SU-DHL-6 (cell line): ENCODE results near the gene NAA38.

Experiments
- H2AFZ ChIP-seq: fragments of 200-600 bp; sonication (generic); 2 replicates; pipeline ENCODE4 v1.6.1; 2014; ENCODE audit warnings: low read depth, mild to moderate bottlenecking, moderate library complexity, mixed read lengths, antibody characterized with exemption, low read length; ENCODE audit not compliant: severe bottlenecking
- H3F3A ChIP-seq: fragments of 200-600 bp; shearing (Covaris generic); 2 replicates; pipeline ENCODE4 v1.6.0; 2016; ENCODE audit warnings: antibody characterized with exemption, mild to moderate bottlenecking; ENCODE audit not compliant: insufficient read depth
- H3K27ac ChIP-seq: fragments of 200-600 bp; sonication (generic); 2 replicates; pipeline ENCODE4 v1.5.1; 2016; ENCODE audit warnings: low read depth, mild to moderate bottlenecking, low read length, moderate library complexity, mixed read lengths
- H3K27me3 ChIP-seq: fragments of 200-600 bp; sonication (generic), shearing (Covaris generic); 2 replicates; pipeline ENCODE4 v1.6.0; 2014; ENCODE audit warnings: mild to moderate bottlenecking, low read length
- H3K36me3 ChIP-seq: fragments of 200-600 bp; sonication (generic); 2 replicates; pipeline ENCODE4 v1.6.1; 2014; ENCODE audit warnings: mild to moderate bottlenecking, low read length, mixed read lengths
- H3K4me2 ChIP-seq: fragments of 300-600, 200-600 bp; shearing (Covaris generic), sonication (generic); 2 replicates; pipeline ENCODE4 v1.6.0; 2014; ENCODE audit warnings: low read length, low read depth, mild to moderate bottlenecking; ENCODE audit not compliant: poor library complexity, severe bottlenecking
- H3K4me3 ChIP-seq: fragments of 200-600 bp; sonication (generic); 2 replicates; pipeline ENCODE4 v1.5.1; 2014; ENCODE audit warnings: antibody characterized with exemption, low read length, mild to moderate bottlenecking, mixed read lengths; ENCODE audit not compliant: insufficient read depth, poor library complexity, severe bottlenecking
- H3K79me2 ChIP-seq: fragments of 200-600 bp; sonication (generic); 2 replicates; pipeline ENCODE4 v1.6.1; 2014; ENCODE audit warnings: mild to moderate bottlenecking, low read length, moderate library complexity; ENCODE audit not compliant: insufficient read depth
- H3K9ac ChIP-seq: fragments of 200-600 bp; sonication (generic); 2 replicates; pipeline ENCODE4 v1.7.0; 2014; ENCODE audit warnings: mild to moderate bottlenecking, low read length
- H3K9me2 ChIP-seq: fragments of 200-600 bp; sonication (generic); replicated peaks from 2 replicates; pipeline ENCODE4 v1.6.1; 2014; ENCODE audit warnings: low read length; ENCODE audit not compliant: insufficient read depth
- H3K9me3 ChIP-seq: fragments of 200-600 bp; sonication (generic); 2 replicates; pipeline ENCODE4 v1.6.1; 2014; ENCODE audit warnings: low read length, mixed read lengths; ENCODE audit not compliant: insufficient read depth
- H4K20me1 ChIP-seq: fragments of 200-600 bp; sonication (generic); 2 replicates; pipeline ENCODE4 v1.6.1; 2014; ENCODE audit warnings: low read depth, mild to moderate bottlenecking, antibody characterized with exemption, low read length, moderate library complexity, mixed read lengths
- CTCF ChIP-seq: fragments of 200-600 bp; sonication (generic); IDR thresholded peaks from one replicate; pipeline ENCODE4 v1.5.1; 2017; ENCODE audit warnings: antibody characterized with exemption, mild to moderate bottlenecking, low read length, moderate library complexity; ENCODE audit not compliant: insufficient read depth, poor library complexity, severe bottlenecking
- EZH2phosphoT487 ChIP-seq: fragments of 200-600 bp; sonication (generic), shearing (Covaris generic); conservative IDR thresholded peaks from 2 replicates; pipeline ENCODE4 v1.6.1; 2018; ENCODE audit warnings: mild to moderate bottlenecking, antibody characterized with exemption, low read length, moderate library complexity, mixed read lengths

The NAA38 gene

GRCh38 chr17:7820231-7820630, 37.1 kb downstream of the NAA38 start:
- Histone ChIP-seq H3K36me3 (no peaks in the 10 kb centered on the region), H3K4me2 (no peak overlapping the region), H3F3A (no peaks in the 10 kb centered on the region), H3K9me3 (no peaks in the 10 kb centered on the region), H3K79me2 (no peaks in the 10 kb centered on the region), H3K9me2 (no peaks in the 10 kb centered on the region), H3K4me3 (no peak overlapping the region), H3K9ac (no peak overlapping the region), H2AFZ (no peak overlapping the region), H3K27me3 (no peaks in the 10 kb centered on the region), H3K27ac (no peak overlapping the region), H4K20me1 (no peaks in the 10 kb centered on the region)
- no peak for TF ChIP-seq CTCF
- no peak for TF ChIP-seq EZH2phosphoT487

- H3K4me3 ChIP-seq, result no peak overlapping the region
- no peaks in the 10 kb centered on the region for H3K27me3 ChIP-seq
- H4K20me1 ChIP-seq, result no peaks in the 10 kb centered on the region
- H3F3A ChIP-seq, result no peaks in the 10 kb centered on the region
- H2AFZ ChIP-seq, result no peak overlapping the region
- H3K36me3 ChIP-seq, result no peaks in the 10 kb centered on the region
- no peaks in the 10 kb centered on the region for H3K79me2 ChIP-seq
- no peak overlapping the region for H3K27ac ChIP-seq
- H3K9me3 ChIP-seq, result no peaks in the 10 kb centered on the region
- no peak overlapping the region for H3K9ac ChIP-seq
- H3K4me2 ChIP-seq, result no peak overlapping the region
- no peaks in the 10 kb centered on the region for H3K9me2 ChIP-seq
- TF ChIP-seq CTCF (no peak), EZH2phosphoT487 (no peak)
Observed at GRCh38 chr17:7818746-7819645, 38.4 kb downstream of the NAA38 start.

- Histone ChIP-seq H3K9me2 (no peaks in the 10 kb centered on the region), H4K20me1 (no peaks in the 10 kb centered on the region), H3K4me2 (no peak overlapping the region), H3K9ac (no peak overlapping the region), H3K79me2 (no peaks in the 10 kb centered on the region), H3K4me3 (no peak overlapping the region), H3K27me3 (no peaks in the 10 kb centered on the region), H2AFZ (no peak overlapping the region), H3F3A (no peaks in the 10 kb centered on the region), H3K27ac (no peak overlapping the region), H3K9me3 (no peaks in the 10 kb centered on the region), H3K36me3 (no peaks in the 10 kb centered on the region)
- TF ChIP-seq EZH2phosphoT487 (no peak), CTCF (no peak)
Observed at GRCh38 chr17:7818026-7818425, 39.3 kb downstream of the NAA38 start.
